Natural killer cell (primary cell): Measurements from ENCODE around the gene CCDC54. TPM values are rescaled to one million over a fixed set of nuclear protein-coding genes. Genes with fewer than 3 reads are reported as not detected.

Experiments
- ATAC-seq, 3 donors: fragments of 150-1000 bp in 2 of 3; fragments of 200-7000 bp in 1 of 3; cut with Tn5 transposase; 1 replicate in 1 of 3; 2 replicates in 2 of 3; pipeline ENCODE4 v1.10.0; 2021; ENCODE audit warnings: mild to moderate bottlenecking in 2 of 3, moderate library complexity in 2 of 3
- DNase-seq, 2 donors: peaks; one replicate each; pipeline versions ENCODE4 v3.0.0 to v3.0.0-alpha.2; 2013 to 2021; ENCODE audit warnings: mixed read lengths in 1 of 2
- H3K27ac ChIP-seq: one replicate; pipeline ENCODE4 v1.5.1; 2013; ENCODE audit warnings: mild to moderate bottlenecking, low read length
- H3K27me3 ChIP-seq: one replicate; pipeline ENCODE4 v1.6.1; 2013; ENCODE audit warnings: low read length; ENCODE audit not compliant: control insufficient read depth, insufficient read depth
- H3K36me3 ChIP-seq: one replicate; pipeline ENCODE4 v1.6.1; 2013; ENCODE audit warnings: low read length; ENCODE audit not compliant: control insufficient read depth, insufficient read depth
- H3K4me1 ChIP-seq: one replicate; pipeline ENCODE4 v1.6.1; 2013; ENCODE audit warnings: low read length; ENCODE audit not compliant: control insufficient read depth, insufficient read depth
- H3K4me3 ChIP-seq: one replicate; pipeline ENCODE4 v1.5.1; 2013; ENCODE audit warnings: low read length
- H3K9me3 ChIP-seq: one replicate; pipeline ENCODE4 v1.6.1; 2013; ENCODE audit warnings: low read length; ENCODE audit not compliant: control insufficient read depth, insufficient read depth
- H3K27ac Mint-ChIP-seq, 2 donors: one replicate each; pipeline ENCODE4 v1.8.0; 2022; ENCODE audit warnings: mild to moderate bottlenecking in 2 of 2, mixed read lengths in 2 of 2, moderate library complexity in 1 of 2
- H3K27me3 Mint-ChIP-seq, 2 donors: one replicate each; pipeline ENCODE4 v1.8.0; 2022; ENCODE audit warnings: low read depth in 2 of 2, mixed read lengths in 2 of 2
- H3K36me3 Mint-ChIP-seq: one replicate; pipeline ENCODE4 v1.8.0; 2022; ENCODE audit warnings: mixed read lengths
- H3K4me1 Mint-ChIP-seq, 2 donors: one replicate each; pipeline ENCODE4 v1.8.0; 2022; ENCODE audit warnings: mixed read lengths in 2 of 2
- H3K4me3 Mint-ChIP-seq: one replicate; pipeline ENCODE4 v1.8.0; 2022; ENCODE audit warnings: mild to moderate bottlenecking, moderate library complexity, mixed read lengths
- H3K9me3 Mint-ChIP-seq, 2 donors: one replicate each; pipeline ENCODE4 v1.8.0; 2022; ENCODE audit warnings: mixed read lengths in 2 of 2
- CTCF ChIP-seq: fragments of 200-600 bp; IDR thresholded peaks from one replicate; pipeline ENCODE4 v1.8.0; 2022; ENCODE audit warnings: antibody characterized with exemption
- WGBS: methylation state at CpG from one replicate; pipeline ENCODE4 v1.1.7; 2013; ENCODE audit warnings: missing lambda C conversion rate; ENCODE audit not compliant: insufficient coverage; 5-methylcytosine and 5-hydroxymethylcytosine counted together
- intact Hi-C: fragments of 100-400 bp; cut with micrococcal nuclease; formaldehyde crosslinking; loops from one replicate; pipeline ENCODE4 v1.14.2; 2022
- total RNA-seq, 4 donors: library from RNA; stranded (reverse); fragments of 120-200 nt in 1 of 4; gene quantifications; one replicate each; pipeline versions ENCODE4 v1.2.3 to v1.2.4, GENCODE V29; 2013 to 2022

The CCDC54 gene
- total RNA-seq, 3 donors from 2014 or later (not counting 1 experiment from before 2014, with no cell fraction given): not detected

DNA sequence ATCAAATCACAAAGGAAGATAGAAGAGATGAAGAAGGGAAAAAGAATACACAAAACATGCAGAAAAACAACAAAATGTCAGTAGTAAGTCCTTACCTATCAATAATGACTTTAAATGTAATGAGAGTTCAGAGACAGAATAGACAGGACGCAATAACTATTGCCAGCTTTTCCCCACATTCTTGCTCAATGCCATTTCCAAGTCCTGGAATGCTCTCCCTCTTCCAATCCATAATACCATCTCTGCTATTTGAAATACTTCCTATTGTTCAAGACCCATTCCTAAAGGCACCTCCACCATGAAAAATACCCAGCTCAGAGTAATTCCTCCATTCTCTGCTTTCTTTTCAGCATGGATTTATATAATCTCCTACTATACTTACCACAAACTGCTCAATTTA lies 33.4 kb downstream of the CCDC54 start:
- Histone ChIP-seq H3K4me1 (no peaks in the 10 kb centered on the region), H3K27me3 (no peaks in the 10 kb centered on the region), H3K27ac (no peak overlapping the region), H3K36me3 (no peaks in the 10 kb centered on the region), H3K9me3 (peaks cover 4% of the 10 kb centered on the region), H3K4me3 (no peak overlapping the region)
- TF ChIP-seq CTCF: no peak
- no peak overlapping the region for H3K27ac Mint-ChIP-seq
- H3K36me3 Mint-ChIP-seq: peaks cover 10% of the 10 kb centered on the region
- no peaks in the 10 kb centered on the region for H3K27me3 Mint-ChIP-seq
- ATAC-seq (no peak), DNase-seq (no peak)
- peaks cover 4 to 5% of the 10 kb centered on the region in 2 donors for H3K9me3 Mint-ChIP-seq
- peaks cover 6 to 11% of the 10 kb centered on the region in 2 donors for H3K4me1 Mint-ChIP-seq
- H3K4me3 Mint-ChIP-seq: no peak overlapping the region
- 92% methylated on average over 1 of the region's 1 CpG for WGBS
- intact Hi-C loops: no loop called here

GRCh38 chr3:107411056-107411455 lies 33.8 kb downstream of the CCDC54 start:
- intact Hi-C loops: no loop called here
- H3K4me1 Mint-ChIP-seq: peaks cover 8 to 13% of the 10 kb centered on the region in 2 donors

GRCh38 chr3:107411779-107412178 lies 34.5 kb downstream of the CCDC54 start:
- no peak overlapping the region for H3K27ac Mint-ChIP-seq

More at GRCh38 chr3:107411056-107411455, 33.8 kb downstream of the CCDC54 start:
- Histone ChIP-seq H3K36me3 (no peaks in the 10 kb centered on the region), H3K9me3 (peaks cover 4% of the 10 kb centered on the region), H3K27ac (no peak overlapping the region), H3K4me3 (no peak overlapping the region), H3K4me1 (no peaks in the 10 kb centered on the region), H3K27me3 (no peaks in the 10 kb centered on the region)
- peaks cover 4 to 5% of the 10 kb centered on the region in 2 donors for H3K9me3 Mint-ChIP-seq
- TF ChIP-seq CTCF: no peak
- no peak overlapping the region for H3K27ac Mint-ChIP-seq
- H3K36me3 Mint-ChIP-seq: peaks cover 10% of the 10 kb centered on the region
- no peak for ATAC-seq
- H3K27me3 Mint-ChIP-seq: no peaks in the 10 kb centered on the region
- H3K4me3 Mint-ChIP-seq: no peak overlapping the region
- DNase-seq: no peak

More at GRCh38 chr3:107411779-107412178, 34.5 kb downstream of the CCDC54 start:
- ATAC-seq (no peak), DNase-seq (no peak)
- Histone ChIP-seq H3K4me1 (no peaks in the 10 kb centered on the region), H3K27me3 (no peaks in the 10 kb centered on the region), H3K36me3 (no peaks in the 10 kb centered on the region), H3K4me3 (no peak overlapping the region), H3K9me3 (peaks cover 4% of the 10 kb centered on the region), H3K27ac (no peak overlapping the region)
- Mint-ChIP-seq H3K4me1 (peaks cover 11 to 16% of the 10 kb centered on the region in 2 donors), H3K27me3 (no peaks in the 10 kb centered on the region), H3K4me3 (no peak overlapping the region), H3K36me3 (peaks cover 10% of the 10 kb centered on the region), H3K9me3 (peaks cover 4 to 5% of the 10 kb centered on the region in 2 donors)
- 81% methylated on average over 2 of the region's 2 CpGs for WGBS
- TF ChIP-seq CTCF: no peak
- intact Hi-C loops: no loop called here
